Measurements from ENCODE around the gene FAM117A.

The FAM117A gene

GRCh38 chr17:49760296-49760695 lies 3.6 kb downstream of the FAM117A start:
- TF ChIP-seq USF1 (IDR thresholded peaks at IDR 0.05) = no peak
- TF ChIP-seq FOXM1 (IDR thresholded peaks at IDR 0.05; ENCODE audit: borderline replicate concordance, low read depth) = no peak
- TF ChIP-seq MAX (IDR thresholded peaks at IDR 0.05) = no peak
- no peak for TF ChIP-seq RAD21 (IDR thresholded peaks at IDR 0.05; ENCODE audit: low read depth)
- TF ChIP-seq EGR1 (IDR thresholded peaks at IDR 0.05) = no peak
- no peak for TF ChIP-seq NFIC (IDR thresholded peaks at IDR 0.05)
- no peak for TF ChIP-seq YY1 (IDR thresholded peaks at IDR 0.05; ENCODE audit: low read depth)
- TF ChIP-seq EP300 (IDR thresholded peaks at IDR 0.05; ENCODE audit: borderline replicate concordance) = no peak
- TF ChIP-seq ZBTB7A (IDR thresholded peaks at IDR 0.05; ENCODE audit: low read depth) = no peak
- TF ChIP-seq REST (IDR thresholded peaks at IDR 0.05; ENCODE audit: low read depth) = no peak
- TF ChIP-seq CEBPB (IDR thresholded peaks at IDR 0.05) = no peak
- TF ChIP-seq TAF1 (IDR thresholded peaks at IDR 0.05; ENCODE audit: low read depth) = no peak

GRCh38 chr17:49759203-49759602 lies 4.7 kb downstream of the FAM117A start:
- TF ChIP-seq FOXM1 (IDR thresholded peaks at IDR 0.05; ENCODE audit: borderline replicate concordance, low read depth) (no peak), TAF1 (IDR thresholded peaks at IDR 0.05; ENCODE audit: low read depth) (no peak), CREB1 (IDR thresholded peaks at IDR 0.05; ENCODE audit: low read depth) (no peak)

- TF ChIP-seq TEAD4 (IDR thresholded peaks at IDR 0.05) (no peak), CEBPB (IDR thresholded peaks at IDR 0.05) (no peak), REST (IDR thresholded peaks at IDR 0.05; ENCODE audit: low read depth) (no peak), TAF1 (IDR thresholded peaks at IDR 0.05; ENCODE audit: low read depth) (no peak), YY1 (IDR thresholded peaks at IDR 0.05; ENCODE audit: low read depth) (no peak), EP300 (IDR thresholded peaks at IDR 0.05; ENCODE audit: borderline replicate concordance) (no peak), ZBTB7A (IDR thresholded peaks at IDR 0.05; ENCODE audit: low read depth) (no peak), RAD21 (IDR thresholded peaks at IDR 0.05; ENCODE audit: low read depth) (no peak), EGR1 (IDR thresholded peaks at IDR 0.05) (no peak), NFIC (IDR thresholded peaks at IDR 0.05) (no peak), MAX (IDR thresholded peaks at IDR 0.05) (no peak), USF1 (IDR thresholded peaks at IDR 0.05) (no peak), FOXM1 (IDR thresholded peaks at IDR 0.05; ENCODE audit: borderline replicate concordance, low read depth) (no peak), CREB1 (IDR thresholded peaks at IDR 0.05; ENCODE audit: low read depth) (no peak), TCF12 (IDR thresholded peaks at IDR 0.05; ENCODE audit: low read depth) (no peak)
Observed at GRCh38 chr17:49757151-49757777, 6.7 kb downstream of the FAM117A start.

- TF ChIP-seq MAX (IDR thresholded peaks at IDR 0.05) (no peak), YY1 (IDR thresholded peaks at IDR 0.05; ENCODE audit: low read depth) (no peak), CEBPB (IDR thresholded peaks at IDR 0.05) (no peak), EGR1 (IDR thresholded peaks at IDR 0.05) (no peak), TAF1 (IDR thresholded peaks at IDR 0.05; ENCODE audit: low read depth) (no peak)
Observed at GRCh38 chr17:49756323-49757150, 7.4 kb downstream of the FAM117A start.

GRCh38 chr17:49755663-49756283 lies 8.2 kb downstream of the FAM117A start:
- TF ChIP-seq USF1 (IDR thresholded peaks at IDR 0.05) = no peak
- TF ChIP-seq CEBPB (IDR thresholded peaks at IDR 0.05) = no peak
- no peak for TF ChIP-seq REST (IDR thresholded peaks at IDR 0.05; ENCODE audit: low read depth)
- no peak for TF ChIP-seq FOXM1 (IDR thresholded peaks at IDR 0.05; ENCODE audit: borderline replicate concordance, low read depth)
- no peak for TF ChIP-seq NFIC (IDR thresholded peaks at IDR 0.05)
- no peak for TF ChIP-seq MAX (IDR thresholded peaks at IDR 0.05)
- TF ChIP-seq CREB1 (IDR thresholded peaks at IDR 0.05; ENCODE audit: low read depth) = no peak
- TF ChIP-seq YY1 (IDR thresholded peaks at IDR 0.05; ENCODE audit: low read depth) = no peak
- no peak for TF ChIP-seq EGR1 (IDR thresholded peaks at IDR 0.05)
- no peak for TF ChIP-seq TCF12 (IDR thresholded peaks at IDR 0.05; ENCODE audit: low read depth)
- TF ChIP-seq ZBTB7A (IDR thresholded peaks at IDR 0.05; ENCODE audit: low read depth) = no peak
- no peak for TF ChIP-seq RAD21 (IDR thresholded peaks at IDR 0.05; ENCODE audit: low read depth)
- no peak for TF ChIP-seq TEAD4 (IDR thresholded peaks at IDR 0.05)
- no peak for TF ChIP-seq EP300 (IDR thresholded peaks at IDR 0.05; ENCODE audit: borderline replicate concordance)
